B cell (primary cell): ENCODE measurements around the gene SNRPD2.

Source experiments
- EZH2 ChIP-seq: IDR thresholded peaks from 2 replicates; pipeline ENCODE4 v1.6.1; 2012; ENCODE audit warnings: borderline replicate concordance, low read depth, mild to moderate bottlenecking, moderate library complexity, low read length; ENCODE audit not compliant: insufficient read depth, poor library complexity, severe bottlenecking
- TF ChIP-seq, protein P1 (sequence below): fragments of 200-600 bp; IDR thresholded peaks from one replicate; pipeline ENCODE4 v1.8.0; 2022; ENCODE audit warnings: antibody characterized with exemption, mild to moderate bottlenecking

DNA sequence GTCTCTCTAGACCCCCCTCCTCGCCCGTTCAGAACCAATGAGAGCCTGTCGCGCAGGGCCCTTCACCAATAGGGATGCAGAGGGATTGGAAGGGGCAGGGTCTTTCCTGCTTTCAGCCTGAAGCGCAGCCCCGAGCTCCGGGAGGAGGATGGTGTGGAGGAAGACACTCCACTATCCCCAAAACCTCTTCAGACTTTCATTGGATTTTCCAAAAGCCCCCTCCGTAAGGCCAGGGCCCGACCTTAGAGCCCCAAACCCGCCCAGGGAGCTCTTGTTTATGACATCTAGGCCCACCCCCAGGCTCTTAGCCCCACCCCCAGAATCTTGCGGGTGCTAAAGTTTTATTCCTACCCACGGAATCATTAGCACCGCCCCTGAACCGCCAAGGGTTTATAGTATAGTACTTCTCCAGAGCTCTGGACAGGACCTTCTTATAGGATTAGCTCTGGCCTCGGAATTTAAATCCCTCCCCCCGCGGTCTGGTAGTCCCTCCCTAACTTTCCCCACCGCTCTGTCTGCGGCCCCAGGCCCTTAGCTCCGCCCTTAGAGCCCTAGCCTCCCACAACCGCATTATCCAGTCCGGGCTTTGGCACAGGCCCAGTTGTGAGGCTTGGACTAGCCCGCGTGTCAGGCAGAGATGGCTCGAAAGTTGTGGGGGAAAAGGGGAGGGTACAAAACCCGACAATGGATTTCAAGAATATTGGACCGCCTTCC, 46.0 kb downstream of the SNRPD2 start:
- TF ChIP-seq, protein P1, sequence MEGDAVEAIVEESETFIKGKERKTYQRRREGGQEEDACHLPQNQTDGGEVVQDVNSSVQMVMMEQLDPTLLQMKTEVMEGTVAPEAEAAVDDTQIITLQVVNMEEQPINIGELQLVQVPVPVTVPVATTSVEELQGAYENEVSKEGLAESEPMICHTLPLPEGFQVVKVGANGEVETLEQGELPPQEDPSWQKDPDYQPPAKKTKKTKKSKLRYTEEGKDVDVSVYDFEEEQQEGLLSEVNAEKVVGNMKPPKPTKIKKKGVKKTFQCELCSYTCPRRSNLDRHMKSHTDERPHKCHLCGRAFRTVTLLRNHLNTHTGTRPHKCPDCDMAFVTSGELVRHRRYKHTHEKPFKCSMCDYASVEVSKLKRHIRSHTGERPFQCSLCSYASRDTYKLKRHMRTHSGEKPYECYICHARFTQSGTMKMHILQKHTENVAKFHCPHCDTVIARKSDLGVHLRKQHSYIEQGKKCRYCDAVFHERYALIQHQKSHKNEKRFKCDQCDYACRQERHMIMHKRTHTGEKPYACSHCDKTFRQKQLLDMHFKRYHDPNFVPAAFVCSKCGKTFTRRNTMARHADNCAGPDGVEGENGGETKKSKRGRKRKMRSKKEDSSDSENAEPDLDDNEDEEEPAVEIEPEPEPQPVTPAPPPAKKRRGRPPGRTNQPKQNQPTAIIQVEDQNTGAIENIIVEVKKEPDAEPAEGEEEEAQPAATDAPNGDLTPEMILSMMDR, result no peak
- no peak for TF ChIP-seq EZH2
